Measurements from ENCODE around the gene ELFN2.

ELFN2 gene

GRCh38 chr22:37358386-37358785 is 68.9 kb downstream of the ELFN2 start:
- Histone ChIP-seq H3K36me3 (ENCODE audit: control insufficient read depth, insufficient read depth, low read length) (no peaks in the 10 kb centered on the region), H3K4me3 (replicated peaks; ENCODE audit: low read depth, low read length) (no peak overlapping the region), H3K27me3 (replicated peaks; ENCODE audit: control insufficient read depth, insufficient read depth, low read length) (peaks cover 2% of the 10 kb centered on the region)
- no peak for TF ChIP-seq CTCF (IDR thresholded peaks at IDR 0.05; ENCODE audit: insufficient read depth, low read length, poor library complexity, severe bottlenecking)
- no peak for DNase-seq (ENCODE audit: extremely low read depth, insufficient read length)

DNA sequence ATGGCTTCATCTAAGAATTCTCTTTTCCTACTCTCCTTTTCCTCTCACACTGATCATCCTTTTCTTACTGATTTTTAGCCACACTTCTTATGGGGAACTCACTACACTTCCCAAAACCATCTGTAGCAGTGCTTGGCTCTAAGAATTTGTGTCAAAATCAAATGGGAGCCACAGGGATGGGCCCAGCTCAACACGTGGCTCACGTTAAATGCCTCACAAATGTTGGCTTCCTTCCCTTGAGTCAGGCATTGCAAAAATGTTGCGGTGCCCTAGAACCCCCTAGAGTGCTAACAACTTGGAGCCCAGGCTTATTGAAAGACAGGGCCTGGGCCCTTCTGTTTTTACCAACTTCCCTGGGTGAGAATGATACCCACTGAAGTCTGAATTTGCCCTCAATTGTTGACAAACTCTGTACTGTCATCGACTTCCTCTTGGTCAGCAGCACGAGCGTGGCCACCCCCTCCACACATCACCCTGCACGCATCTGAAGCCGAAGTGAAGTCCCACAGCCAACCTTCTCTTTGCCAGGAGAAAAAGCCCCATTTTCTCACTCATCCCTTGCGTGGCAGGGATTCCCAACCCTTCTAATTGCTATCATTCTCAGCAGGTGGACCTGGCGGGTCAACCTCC is 69.7 kb downstream of the ELFN2 start:
- no peak for DNase-seq (ENCODE audit: extremely low read depth, insufficient read length)
- Histone ChIP-seq H3K36me3 (ENCODE audit: control insufficient read depth, insufficient read depth, low read length) (no peaks in the 10 kb centered on the region), H3K4me3 (replicated peaks; ENCODE audit: low read depth, low read length) (no peak overlapping the region), H3K27me3 (replicated peaks; ENCODE audit: control insufficient read depth, insufficient read depth, low read length) (peaks cover 2% of the 10 kb centered on the region)
- no peak for TF ChIP-seq CTCF (IDR thresholded peaks at IDR 0.05; ENCODE audit: insufficient read depth, low read length, poor library complexity, severe bottlenecking)

DNA sequence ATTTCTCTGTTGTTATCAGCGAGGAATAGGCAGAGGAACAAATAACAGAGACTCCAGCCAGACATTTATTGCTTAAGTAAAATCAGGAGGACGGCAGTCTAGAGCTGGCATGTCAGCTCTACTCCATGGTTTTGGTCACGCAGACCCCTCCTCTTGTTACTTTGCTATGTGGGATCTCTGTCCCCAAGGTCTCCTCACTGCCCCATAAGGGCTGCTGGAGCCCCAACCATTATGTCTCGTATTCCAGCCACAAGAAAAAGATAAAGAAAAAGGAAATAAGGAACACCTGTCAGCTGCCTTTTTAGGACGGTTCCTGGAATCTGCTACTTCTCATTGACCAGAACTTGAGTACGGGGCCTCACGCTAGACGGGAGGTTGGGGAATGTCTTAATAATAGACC is 70.4 kb downstream of the ELFN2 start:
- DNase-seq (ENCODE audit: extremely low read depth, insufficient read length) = no peak
- Histone ChIP-seq H3K4me3 (replicated peaks; ENCODE audit: low read depth, low read length) (no peak overlapping the region), H3K27me3 (replicated peaks; ENCODE audit: control insufficient read depth, insufficient read depth, low read length) (peaks cover 2% of the 10 kb centered on the region), H3K36me3 (ENCODE audit: control insufficient read depth, insufficient read depth, low read length) (no peaks in the 10 kb centered on the region)
- no peak for TF ChIP-seq CTCF (IDR thresholded peaks at IDR 0.05; ENCODE audit: insufficient read depth, low read length, poor library complexity, severe bottlenecking)

GRCh38 chr22:37355174-37355573 is 72.1 kb downstream of the ELFN2 start:
- Histone ChIP-seq H3K27me3 (replicated peaks; ENCODE audit: control insufficient read depth, insufficient read depth, low read length) (peaks cover 2% of the 10 kb centered on the region), H3K36me3 (ENCODE audit: control insufficient read depth, insufficient read depth, low read length) (no peaks in the 10 kb centered on the region), H3K4me3 (replicated peaks; ENCODE audit: low read depth, low read length) (no peak overlapping the region)
- DNase-seq (ENCODE audit: extremely low read depth, insufficient read length) = no peak
- no peak for TF ChIP-seq CTCF (IDR thresholded peaks at IDR 0.05; ENCODE audit: insufficient read depth, low read length, poor library complexity, severe bottlenecking)

DNA sequence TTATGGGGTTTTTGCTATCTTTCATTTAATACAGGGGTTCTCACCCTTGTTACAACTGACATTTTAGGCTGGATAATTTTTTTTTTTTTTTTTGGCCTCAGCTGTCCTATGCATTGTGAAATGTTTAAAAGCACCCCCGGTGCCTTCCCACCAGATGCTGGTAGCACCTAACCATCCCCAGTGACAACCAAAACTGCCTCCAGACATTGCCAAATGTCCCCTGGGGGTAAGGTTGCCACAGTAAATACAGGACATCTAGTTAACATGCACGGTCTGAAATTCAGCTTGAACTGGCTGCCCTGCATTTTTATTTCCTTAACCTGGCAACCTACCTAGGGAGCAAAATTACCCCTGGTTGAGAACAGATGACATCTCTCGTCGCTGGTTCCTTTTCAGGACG is 72.6 kb downstream of the ELFN2 start:
- no peak for TF ChIP-seq CTCF (IDR thresholded peaks at IDR 0.05; ENCODE audit: insufficient read depth, low read length, poor library complexity, severe bottlenecking)
- Histone ChIP-seq H3K4me3 (replicated peaks; ENCODE audit: low read depth, low read length) (no peak overlapping the region), H3K27me3 (replicated peaks; ENCODE audit: control insufficient read depth, insufficient read depth, low read length) (peaks cover 2% of the 10 kb centered on the region), H3K36me3 (ENCODE audit: control insufficient read depth, insufficient read depth, low read length) (no peaks in the 10 kb centered on the region)
- no peak for DNase-seq (ENCODE audit: extremely low read depth, insufficient read length)

DNA sequence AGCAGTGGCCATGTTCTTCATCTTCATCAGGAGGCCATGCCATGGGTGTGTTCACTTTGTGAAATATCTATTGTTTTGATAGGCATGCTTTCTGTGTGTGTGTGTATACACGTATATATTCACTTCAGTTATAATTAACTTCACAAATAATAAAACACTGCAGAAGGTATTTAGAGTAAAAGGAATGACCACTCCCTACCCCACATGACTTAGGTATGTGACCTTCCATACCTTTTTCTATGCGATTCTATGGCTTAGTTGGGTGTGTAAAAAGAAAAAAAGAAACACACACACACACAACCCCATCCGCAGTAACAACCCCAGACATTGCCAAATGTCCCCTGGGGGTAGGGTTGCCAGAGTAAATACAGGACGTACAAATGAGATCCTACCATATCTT is 73.0 kb downstream of the ELFN2 start:
- no peak for DNase-seq (ENCODE audit: extremely low read depth, insufficient read length)
- Histone ChIP-seq H3K36me3 (ENCODE audit: control insufficient read depth, insufficient read depth, low read length) (no peaks in the 10 kb centered on the region), H3K4me3 (replicated peaks; ENCODE audit: low read depth, low read length) (no peak overlapping the region), H3K27me3 (replicated peaks; ENCODE audit: control insufficient read depth, insufficient read depth, low read length) (peaks cover 2% of the 10 kb centered on the region)
- no peak for TF ChIP-seq CTCF (IDR thresholded peaks at IDR 0.05; ENCODE audit: insufficient read depth, low read length, poor library complexity, severe bottlenecking)

All from GM06990 (cell line).